HepG2 (cell line): Measurements from ENCODE around the gene PSMD2. TPM values are rescaled to one million over a fixed set of nuclear protein-coding genes. Genes with fewer than 3 reads are reported as not detected.
"Not testable (repeated sequence)": the region's sequence is repeated elsewhere in the genome, so short reads cannot be mapped to it uniquely, and the experiment has no call there.

Experiments used
- ATAC-seq: fragments of 200-7000 bp; cut with Tn5 transposase; 3 replicates; pipeline ENCODE4 v1.9.1; 2020; ENCODE audit warnings: mild to moderate bottlenecking, moderate library complexity
- BruUV-seq: library from RNA; stranded (reverse); fragments of 400-500 nt; replicated peaks from 2 replicates; lab custom pipeline; 2021; lab: Mats Ljungman, UMichigan
- CTCF ChIA-PET: fragments of 300-600 bp; formaldehyde crosslinking; extraction: SDS; loops from one replicate; lab custom pipeline; 2021; ENCODE audit warnings: low total read pairs, inconsistent platforms, low intra/inter-chr PET ratio; lab: Yijun Ruan, JAX
- POLR2A ChIA-PET: fragments of 350-600 bp; sonication (Branson Sonifier 250); formaldehyde crosslinking; loops from one replicate; lab custom pipeline; 2020; ENCODE audit warnings: antibody characterized with exemption, inconsistent platforms; lab: Yijun Ruan, JAX
- DNase-seq: peaks from one replicate; pipeline ENCODE4 v3.0.0-alpha.2; 2015; ENCODE audit warnings: low spot score
- FAIRE-seq: peaks from 3 replicates; lab custom pipeline; 2011; peaks lifted over from hg19 to GRCh38; lab: Jason Lieb, UNC
- H2AFZ ChIP-seq: one replicate; pipeline ENCODE4 v1.6.1; 2011; ENCODE audit warnings: low read length, inconsistent platforms
- H3K27ac ChIP-seq: fragments of 300-600 bp; 3 replicates; pipeline ENCODE4 v1.8.0; 2011; ENCODE audit warnings: mixed run types, mild to moderate bottlenecking, mixed read lengths, low read length, inconsistent platforms; ENCODE audit not compliant: insufficient read depth; ENCODE audit errors: extremely low read length
- H3K27me3 ChIP-seq, 2 experiments: fragments of 200-600 bp in 1 of 2; 2 replicates in 1 of 2; 3 replicates in 1 of 2; pipeline versions ENCODE4 v1.6.0 to v1.8.0; 2011; ENCODE audit warnings: low read length in 2 of 2, mild to moderate bottlenecking in 2 of 2, moderate library complexity in 2 of 2, inconsistent platforms in 1 of 2; ENCODE audit not compliant: insufficient read depth in 2 of 2, control insufficient read depth in 1 of 2
- H3K36me3 ChIP-seq, 2 experiments: fragments of 200-600 bp in 1 of 2; replicated peaks in 1 of 2; 2 replicates in 1 of 2; 3 replicates in 1 of 2; pipeline versions ENCODE4 v1.5.1 to v1.8.0; 2011; ENCODE audit warnings: low read length in 2 of 2, inconsistent platforms in 1 of 2; ENCODE audit not compliant: insufficient read depth in 2 of 2, control insufficient read depth in 1 of 2
- H3K4me1 ChIP-seq: 2 replicates; pipeline ENCODE4 v1.5.1; 2012; ENCODE audit warnings: low read length, inconsistent platforms; ENCODE audit not compliant: insufficient read depth
- H3K4me2 ChIP-seq: 2 replicates; pipeline ENCODE4 v1.6.0; 2011; ENCODE audit warnings: low read depth, low read length, inconsistent platforms
- H3K4me3 ChIP-seq, 3 experiments: fragments of 200-600 bp in 1 of 3; sonication (generic), shearing (Covaris generic) in 1 of 3; replicated peaks in 1 of 3; 2 replicates each; pipeline ENCODE4 v1.5.1; 2011 to 2016; ENCODE audit warnings: low read length in 3 of 3, inconsistent platforms in 2 of 3, low read depth in 2 of 3, mild to moderate bottlenecking in 2 of 3, control low read depth in 1 of 3, mixed read lengths in 1 of 3; ENCODE audit not compliant: insufficient read depth in 1 of 3
- H3K79me2 ChIP-seq: one replicate; pipeline ENCODE4 v1.6.1; 2011; ENCODE audit warnings: low read length, inconsistent platforms; ENCODE audit not compliant: insufficient read depth
- H3K9ac ChIP-seq: 2 replicates; pipeline ENCODE4 v1.6.0; 2011; ENCODE audit warnings: mild to moderate bottlenecking, low read depth, low read length, inconsistent platforms; ENCODE audit not compliant: insufficient read depth
- H3K9me3 ChIP-seq: 2 replicates; pipeline ENCODE4 v1.5.1; 2012; ENCODE audit warnings: mild to moderate bottlenecking, low read length
- H4K20me1 ChIP-seq: 2 replicates; pipeline ENCODE4 v1.6.0; 2011; ENCODE audit warnings: inconsistent platforms, mild to moderate bottlenecking, low read length, moderate library complexity; ENCODE audit not compliant: insufficient read depth
- HNRNPK ChIP-seq: fragments of 200-400 bp; formaldehyde crosslinking; IDR thresholded peaks from 2 replicates; pipeline ENCODE4 v1.6.1; 2018; ENCODE audit warnings: low read length, low read depth, moderate library complexity, mild to moderate bottlenecking; ENCODE audit not compliant: poor library complexity, severe bottlenecking
- SMARCE1 ChIP-seq: fragments of 450-650 bp; IDR thresholded peaks from 2 replicates; pipeline ENCODE4 v1.6.1; 2017; ENCODE audit warnings: borderline replicate concordance
- ZNF431 ChIP-seq: sonication (generic); formaldehyde crosslinking; IDR thresholded peaks from 2 replicates; pipeline ENCODE4 v1.9.0; 2022; ENCODE audit warnings: missing genetic modification reagents, low read depth, mild to moderate bottlenecking, borderline replicate concordance
- ZNF432 ChIP-seq: sonication (generic); formaldehyde crosslinking; IDR thresholded peaks from 2 replicates; pipeline ENCODE4 v1.5.0; 2020; ENCODE audit warnings: missing genetic modification reagents, mild to moderate bottlenecking, borderline replicate concordance
- WGBS: methylation state at CpG from one replicate; pipeline ENCODE4 v1.1.6; 2017; ENCODE audit warnings: low lambda C conversion rate; 5-methylcytosine and 5-hydroxymethylcytosine counted together
- in situ Hi-C: cut with HindIII; loops from 2 replicates; pipeline ENCODE4 v1.10.0; 2017; ENCODE audit warnings: low pct_unique_long_range_greater_than_20kb; ENCODE audit not compliant: extremely low pct_ligation_motif_present
- intact Hi-C: fragments of 100-400 bp; cut with micrococcal nuclease; formaldehyde crosslinking; loops from one replicate; pipeline ENCODE4 v1.10.0; 2022; ENCODE audit not compliant: unreplicated experiment
- polyA plus RNA-seq, 8 experiments: library from polyadenylated mRNA; depleted of rRNA in 3 of 8; stranded (reverse) in 7 of 8; unstranded in 1 of 8; fragments of >200 nt; fragmentation: Illumina TruSeq in 4 of 8; extraction: Trizol in 4 of 8; gene quantifications; 2 replicates each; pipeline versions ENCODE4 v1.2.1 to v1.2.3, GENCODE V29; 2011 to 2016; ENCODE audit warnings: low read depth in 4 of 8, missing spikeins in 1 of 8, mixed read lengths in 1 of 8; ENCODE audit not compliant: insufficient read depth in 1 of 8
- total RNA-seq, 5 experiments: library from RNA; depleted of rRNA; stranded (reverse); fragments of >200 nt; fragmentation: Illumina TruSeq; extraction: Trizol; gene quantifications; 2 replicates each; pipeline ENCODE4 v1.2.3, GENCODE V29; 2016; ENCODE audit warnings: low read depth in 1 of 5
- TF ChIP-seq, protein P1 (sequence below): sonication (generic); formaldehyde crosslinking; IDR thresholded peaks from 2 replicates; pipeline ENCODE4 v1.8.0; 2022; ENCODE audit warnings: mild to moderate bottlenecking, missing genetic modification reagents, borderline replicate concordance

The PSMD2 gene
- total and polyA plus RNA-seq, 2 of the 13 experiments (the other 11 are each of a cell fraction or from before 2014, with no cell fraction given): 125 to 200 TPM

- WGBS: 67% methylated on average over 1 of the region's 1 CpG
- H3K9ac ChIP-seq, BruUV-seq, H3K4me2 ChIP-seq, POLR2A ChIA-PET, H3K4me1 ChIP-seq: not testable (repeated sequence)
- peak; percentile 74; the same call in 1 of the 2 replicates for TF ChIP-seq ZNF431 (CRISPR knock-in tag)
- TF ChIP-seq, all 625 proteins: peak for 1; not testable (repeated sequence) for 624
- H3K36me3 ChIP-seq, H3K4me3 ChIP-seq, ATAC-seq, H4K20me1 ChIP-seq, FAIRE-seq, in situ Hi-C loops, DNase-seq, H2AFZ ChIP-seq, CTCF ChIA-PET, H3K79me2 ChIP-seq, intact Hi-C loops, H3K27ac ChIP-seq, H3K9me3 ChIP-seq: not testable (repeated sequence)
- peaks cover 0 to 13% of the 10 kb centered on the region in 2 experiments; a peak in 2 of 5 replicates for H3K27me3 ChIP-seq
Observed at GRCh38 chr3:184267249-184267648, 31.8 kb upstream of the PSMD2 start.

GRCh38 chr3:184272269-184272668 lies 26.8 kb upstream of the PSMD2 start:
- H3K27me3 ChIP-seq: peaks cover 5 to 32% of the 10 kb centered on the region in 2 experiments; a peak in 4 of 5 replicates
- H3K9me3 ChIP-seq: no peaks in the 10 kb centered on the region
- TF ChIP-seq SMARCE1: no peak
- no peak for TF ChIP-seq ZNF432 (CRISPR knock-in tag)
- TF ChIP-seq, protein P1, sequence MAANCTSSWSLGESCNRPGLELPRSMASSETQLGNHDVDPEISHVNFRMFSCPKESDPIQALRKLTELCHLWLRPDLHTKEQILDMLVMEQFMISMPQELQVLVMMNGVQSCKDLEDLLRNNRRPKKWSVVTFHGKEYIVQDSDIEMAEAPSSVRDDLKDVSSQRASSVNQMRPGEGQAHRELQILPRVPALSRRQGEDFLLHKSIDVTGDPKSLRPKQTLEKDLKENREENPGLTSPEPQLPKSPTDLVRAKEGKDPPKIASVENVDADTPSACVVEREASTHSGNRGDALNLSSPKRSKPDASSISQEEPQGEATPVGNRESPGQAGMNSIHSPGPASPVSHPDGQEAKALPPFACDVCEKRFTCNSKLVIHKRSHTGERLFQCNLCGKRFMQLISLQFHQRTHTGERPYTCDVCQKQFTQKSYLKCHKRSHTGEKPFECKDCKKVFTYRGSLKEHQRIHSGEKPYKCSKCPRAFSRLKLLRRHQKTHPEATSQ (CRISPR knock-in tag): no peak
- peak; percentile 77 for TF ChIP-seq HNRNPK
- no peak for ATAC-seq
- H3K9ac ChIP-seq: no peak overlapping the region
- no TSS peak for BruUV-seq
- H3K27ac ChIP-seq: no peak overlapping the region
- in situ Hi-C loops (no loop called here), intact Hi-C loops (no loop called here)
- 0% methylated on average over 1 of the region's 1 CpG for WGBS
- FAIRE-seq: no peak
- H4K20me1 ChIP-seq: no peaks in the 10 kb centered on the region
- H3K79me2 ChIP-seq: no peaks in the 10 kb centered on the region
- no peak for DNase-seq
- H2AFZ ChIP-seq: no peak overlapping the region
- H3K4me2 ChIP-seq: no peak overlapping the region
- H3K4me3 ChIP-seq: no peak overlapping the region
- ChIA-PET POLR2A (no interaction called here), CTCF (no interaction called here)
- H3K36me3 ChIP-seq: no peaks in the 10 kb centered on the region
- no peaks in the 10 kb centered on the region for H3K4me1 ChIP-seq
